Stimulated activated CD8-positive, alpha-beta memory T cell treated with anti-CD3 and anti-CD28 coated beads, Interleukin-7, amount 100 ng/mL, for 48 hours (primary cell): Measurements from ENCODE around the gene SLAIN1.

Experiments
- DNase-seq, 2 donors: peaks; one replicate each; pipeline ENCODE4 v3.0.0-alpha.2; 2020; ENCODE audit warnings: low read depth in 1 of 2; ENCODE audit errors: extremely low read depth in 1 of 2

Gene SLAIN1

GRCh38 chr13:77749344-77749880, 51.9 kb downstream of the SLAIN1 start:
- no peak for DNase-seq

DNA sequence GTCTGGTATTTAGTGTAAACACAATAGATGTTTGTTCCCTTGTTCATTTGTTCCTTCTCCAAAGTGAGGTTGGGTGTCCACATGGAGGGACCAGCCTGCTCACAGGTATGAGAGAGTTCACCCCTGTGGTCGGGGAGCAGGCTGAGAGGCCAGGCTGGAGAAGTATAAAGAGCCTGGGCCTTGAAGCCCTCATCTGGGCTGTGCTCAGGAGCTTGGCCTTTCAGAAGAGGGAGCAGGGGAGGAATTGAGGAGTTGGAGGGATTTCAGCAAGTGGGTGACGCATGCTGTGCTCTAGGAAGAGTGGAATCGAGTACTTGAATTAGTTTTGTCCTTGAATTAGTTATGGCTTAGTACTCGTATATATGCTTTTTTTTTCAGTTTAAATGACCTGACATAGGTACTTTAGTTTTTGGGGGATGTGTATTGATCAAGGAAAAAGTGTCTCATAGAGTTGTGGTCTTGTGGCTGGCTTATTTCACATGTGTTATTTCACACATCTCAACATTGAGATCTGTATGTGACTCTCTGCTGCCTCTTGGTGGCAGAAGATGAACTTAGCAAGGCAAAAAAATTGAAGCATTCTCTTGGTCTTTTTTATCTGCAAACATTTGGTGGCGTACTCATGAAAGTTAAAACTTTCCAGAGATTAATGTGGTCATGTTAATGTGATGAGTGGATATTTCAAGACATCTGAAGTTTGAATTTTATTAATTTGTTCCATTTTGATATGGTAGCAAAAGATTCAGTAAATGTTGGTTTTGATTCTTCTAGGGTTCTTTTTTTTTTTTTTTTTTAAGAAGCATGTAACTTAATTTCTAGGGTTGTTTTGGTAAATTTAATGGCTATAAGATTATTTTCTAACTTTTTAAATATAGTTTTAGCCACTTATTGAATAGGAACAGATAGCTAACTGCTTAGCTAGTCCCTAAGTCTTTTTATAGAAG, 54.3 kb downstream of the SLAIN1 start:
- DNase-seq = peak in 1 of 2 donors; percentile 20

GRCh38 chr13:77752512-77753069, 55.1 kb downstream of the SLAIN1 start:
- DNase-seq = no peak

- DNase-seq = no peak
Measured at GRCh38 chr13:77760893-77761292, 63.4 kb downstream of the SLAIN1 start.

GRCh38 chr13:77767413-77767812, 69.9 kb downstream of the SLAIN1 start:
- DNase-seq = no peak

DNA sequence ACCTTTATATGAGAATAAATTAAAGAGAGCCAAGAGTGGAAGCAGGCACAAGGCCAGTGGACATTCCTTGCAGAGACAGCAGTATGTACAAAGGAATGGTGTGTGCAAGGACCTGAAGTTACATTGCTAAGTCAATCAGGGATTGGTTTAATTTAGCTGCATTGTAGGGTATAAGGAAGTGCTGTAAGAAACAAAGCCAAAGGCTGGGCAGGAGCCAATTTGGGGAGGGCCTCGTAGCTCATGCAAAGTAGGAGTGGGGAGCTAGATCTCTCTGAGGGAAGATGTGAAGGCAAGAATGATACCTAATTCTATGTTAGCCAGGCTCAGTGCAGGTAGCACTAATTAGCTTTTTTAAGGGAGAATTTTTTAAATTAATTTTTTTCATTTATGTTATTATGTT, 76.7 kb downstream of the SLAIN1 start:
- DNase-seq = no peak

DNA sequence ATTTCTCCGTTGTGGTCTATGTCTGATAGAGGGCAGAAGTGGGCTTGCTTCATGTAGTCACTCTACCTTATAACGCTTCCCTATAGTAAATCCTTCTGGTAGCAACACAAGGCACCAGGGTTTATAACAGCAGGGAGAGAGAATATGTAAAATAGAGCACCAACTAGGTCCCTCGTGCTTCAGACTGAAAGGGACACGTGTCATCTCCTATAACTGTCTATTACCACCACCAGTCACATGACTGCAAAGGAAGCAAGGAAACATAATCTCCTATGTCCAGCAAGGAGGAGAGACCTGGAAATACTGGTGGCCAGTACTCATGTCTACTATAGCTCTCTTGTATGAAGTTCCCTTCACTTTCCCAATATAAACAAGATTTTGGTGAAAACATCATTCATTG, 79.2 kb downstream of the SLAIN1 start:
- no peak for DNase-seq

- no peak for DNase-seq
Measured at GRCh38 chr13:77779552-77780272, 82.2 kb downstream of the SLAIN1 start.

GRCh38 chr13:77781808-77782207, 84.3 kb downstream of the SLAIN1 start:
- no peak for DNase-seq

DNA sequence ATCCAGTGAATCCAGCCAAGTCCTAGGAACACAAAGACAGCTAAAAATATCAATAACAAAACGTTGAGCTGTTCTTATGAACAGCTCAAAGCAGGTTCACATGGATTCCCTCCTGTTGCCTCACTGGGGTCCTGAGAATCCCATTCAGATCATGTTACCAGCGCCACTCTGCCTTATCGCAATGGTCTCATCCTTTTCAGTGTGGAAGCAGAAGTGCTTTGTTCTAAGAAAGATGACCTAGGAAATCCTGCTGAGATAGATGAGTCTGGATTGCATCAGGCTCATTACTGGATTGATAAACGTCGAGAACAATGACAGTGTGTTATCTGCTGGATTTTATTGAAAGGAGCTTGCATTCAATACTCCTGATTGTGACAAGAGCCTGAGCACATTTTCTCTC, 87.0 kb downstream of the SLAIN1 start:
- no peak for DNase-seq

DNA sequence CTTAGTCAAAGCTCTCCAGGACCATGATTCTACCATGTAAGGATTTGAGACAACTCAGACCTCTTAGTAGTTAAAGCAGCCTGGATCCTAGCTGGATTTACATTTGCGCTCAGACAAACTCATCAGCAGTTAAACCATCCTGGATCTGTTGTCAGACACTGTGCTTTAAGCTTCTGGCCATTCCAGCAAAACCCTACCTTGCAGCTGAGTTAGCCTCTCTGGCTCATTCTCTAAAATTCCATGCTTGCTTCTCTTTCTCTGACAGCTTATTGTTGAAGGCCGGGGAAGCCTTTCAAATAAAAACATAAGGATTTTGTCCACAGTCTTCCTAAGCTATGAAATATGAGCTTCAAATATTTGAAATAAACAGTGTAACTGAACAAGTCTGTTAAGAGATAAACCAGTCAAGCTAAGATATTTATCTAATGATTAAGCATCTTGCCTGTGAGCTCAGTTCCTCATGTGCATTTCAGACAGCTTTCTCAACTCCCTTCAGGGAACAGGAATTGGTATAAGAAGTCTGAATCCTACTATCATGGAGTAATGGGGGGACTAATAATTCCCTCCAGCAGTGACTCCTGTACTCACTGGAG, 89.3 kb downstream of the SLAIN1 start:
- DNase-seq = no peak

DNA sequence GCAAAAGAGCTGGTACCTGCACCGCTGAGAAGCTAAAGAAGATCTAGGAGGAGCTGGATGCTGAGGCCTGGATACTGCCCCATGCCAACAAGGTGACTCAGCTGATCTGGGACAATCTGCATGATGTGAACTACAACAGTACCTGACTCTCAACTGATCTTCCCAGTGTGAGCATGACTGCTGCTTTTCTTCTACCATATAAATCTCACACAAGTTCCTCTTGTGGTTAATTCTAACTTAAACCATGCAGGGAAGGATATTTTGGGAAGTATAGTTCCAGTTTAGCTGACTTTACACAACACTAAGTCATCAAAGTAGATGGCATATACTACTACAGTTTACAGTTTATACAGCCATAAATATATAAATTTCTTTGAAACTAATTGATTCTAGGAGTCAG, 91.9 kb downstream of the SLAIN1 start:
- DNase-seq = no peak

DNA sequence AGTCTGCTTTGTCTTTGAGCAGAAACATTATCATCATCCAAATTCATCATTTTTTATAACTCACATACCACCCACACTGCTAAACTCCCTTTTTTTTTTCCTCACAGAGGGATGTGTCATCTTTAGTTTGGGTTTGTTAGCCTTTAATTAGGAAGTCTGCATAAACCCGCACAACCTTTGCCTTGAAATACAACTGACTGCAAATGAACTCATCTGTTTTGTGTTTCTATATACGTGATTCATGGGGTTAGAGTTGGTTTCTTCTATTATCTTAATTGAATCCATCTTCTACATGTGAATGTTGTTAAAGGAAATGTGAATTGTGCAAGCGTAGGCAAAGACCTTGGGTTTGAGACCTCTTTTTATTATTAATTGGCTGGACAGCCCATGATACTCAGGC, 102.7 kb downstream of the SLAIN1 start:
- DNase-seq = no peak

GRCh38 chr13:77806518-77806917, 109.0 kb downstream of the SLAIN1 start:
- DNase-seq = no peak

GRCh38 chr13:77807431-77808135, 110.1 kb downstream of the SLAIN1 start:
- no peak for DNase-seq

GRCh38 chr13:77810430-77810829, 112.9 kb downstream of the SLAIN1 start:
- no peak for DNase-seq

DNA sequence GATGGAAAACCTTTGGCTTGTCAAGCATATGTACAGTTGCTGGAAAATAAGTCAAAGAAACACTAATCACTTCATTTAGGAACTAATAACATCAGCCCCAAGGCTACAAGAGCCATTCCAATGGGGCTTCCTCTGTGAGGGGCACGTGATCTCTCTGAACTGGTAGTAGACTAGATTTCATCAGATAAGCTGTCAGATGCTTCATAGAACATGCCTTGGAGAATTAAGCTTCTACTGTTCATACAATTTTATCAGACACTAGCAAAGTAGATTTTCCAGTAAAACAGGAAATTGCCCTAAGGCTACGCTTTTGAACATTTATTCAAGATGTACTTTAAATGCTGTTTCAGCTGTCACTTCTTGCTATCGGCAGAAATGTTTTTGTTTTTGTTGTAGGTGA, 113.4 kb downstream of the SLAIN1 start:
- no peak for DNase-seq

DNA sequence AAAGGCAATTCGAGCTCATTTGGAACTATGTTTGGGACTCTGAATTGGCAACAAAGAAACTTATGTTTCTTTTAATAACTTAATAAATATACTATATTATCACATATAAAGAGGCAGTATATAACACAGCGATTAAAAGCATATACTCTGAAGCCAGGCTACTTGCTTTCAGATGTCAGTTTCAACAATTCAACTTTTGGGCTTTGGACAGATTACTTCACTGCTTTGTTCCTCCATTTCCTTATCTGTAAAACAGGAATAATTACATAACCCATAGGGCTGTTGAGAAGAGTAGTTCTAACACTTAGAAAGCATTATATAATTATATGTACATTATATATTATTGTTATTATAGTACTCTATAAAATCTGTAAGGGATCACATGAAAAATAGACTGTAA, 113.9 kb downstream of the SLAIN1 start:
- no peak for DNase-seq

DNA sequence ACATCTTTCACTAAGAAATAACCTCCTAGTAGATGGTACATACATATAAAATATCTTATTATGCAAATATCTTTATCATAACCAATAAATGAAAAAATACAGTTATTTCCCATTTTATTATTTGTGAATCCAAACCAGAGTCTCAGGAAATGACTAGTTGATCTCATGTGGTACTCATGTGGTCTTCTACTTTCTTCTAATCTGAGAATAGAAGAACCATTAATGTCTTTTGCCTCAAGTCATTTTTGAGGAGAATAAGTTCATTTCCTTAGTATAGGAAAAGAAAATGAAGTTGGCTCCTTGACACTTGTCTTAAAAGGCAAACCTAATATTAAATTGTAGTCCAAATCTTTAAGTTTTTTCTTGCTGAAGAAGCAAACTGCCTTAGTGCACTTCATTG, 114.5 kb downstream of the SLAIN1 start:
- no peak for DNase-seq
